BE2C (cell line): Measurements from ENCODE around the gene SSBP3.

Experiments used
- DNase-seq: peaks from one replicate; pipeline ENCODE4 v3.0.0-alpha.2; 2020
- H3K27me3 ChIP-seq: fragments of 250-450 bp; sonication (Bioruptor Pico); 2 replicates; pipeline ENCODE4 v1.5.1; 2020; ENCODE audit warnings: mild to moderate bottlenecking
- H3K36me3 ChIP-seq: fragments of 250-450 bp; sonication (Bioruptor Pico); 2 replicates; pipeline ENCODE4 v1.5.1; 2020; ENCODE audit warnings: mild to moderate bottlenecking
- H3K4me1 ChIP-seq: fragments of 250-450 bp; sonication (Bioruptor Pico); 2 replicates; pipeline ENCODE4 v1.5.1; 2020
- H3K4me3 ChIP-seq: 2 replicates; pipeline ENCODE4 v1.5.1; 2011; ENCODE audit warnings: low read depth, low read length
- H3K9me3 ChIP-seq: fragments of 250-450 bp; sonication (Bioruptor Pico); 2 replicates; pipeline ENCODE4 v1.5.1; 2020
- CTCF ChIP-seq: IDR thresholded peaks from 2 replicates; pipeline ENCODE4 v1.5.1; 2012; ENCODE audit warnings: mild to moderate bottlenecking, low read depth, low read length

The SSBP3 gene

GRCh38 chr1:54305906-54306514 lies 100.2 kb downstream of the SSBP3 start:
- no peaks in the 10 kb centered on the region for H3K9me3 ChIP-seq
- TF ChIP-seq CTCF = no peak
- H3K36me3 ChIP-seq = no peaks in the 10 kb centered on the region
- no peaks in the 10 kb centered on the region for H3K27me3 ChIP-seq
- DNase-seq = no peak
- H3K4me3 ChIP-seq = no peak overlapping the region
- H3K4me1 ChIP-seq = peaks cover 20% of the 10 kb centered on the region

- no peak overlapping the region for H3K4me3 ChIP-seq
- H3K27me3 ChIP-seq = no peaks in the 10 kb centered on the region
- H3K4me1 ChIP-seq = peaks cover 20% of the 10 kb centered on the region
- DNase-seq = no peak
- H3K9me3 ChIP-seq = no peaks in the 10 kb centered on the region
- H3K36me3 ChIP-seq = no peaks in the 10 kb centered on the region
- TF ChIP-seq CTCF = no peak
Measured at GRCh38 chr1:54304518-54304917, 101.7 kb downstream of the SSBP3 start.

- Histone ChIP-seq H3K27me3 (no peaks in the 10 kb centered on the region), H3K4me1 (peaks cover 20% of the 10 kb centered on the region), H3K36me3 (no peaks in the 10 kb centered on the region), H3K4me3 (no peak overlapping the region), H3K9me3 (no peaks in the 10 kb centered on the region)
- peak; percentile 57 for DNase-seq
- TF ChIP-seq CTCF = no peak
Measured at GRCh38 chr1:54302951-54303843, 103.0 kb downstream of the SSBP3 start.

- Histone ChIP-seq H3K9me3 (no peaks in the 10 kb centered on the region), H3K36me3 (no peaks in the 10 kb centered on the region), H3K4me1 (peaks cover 21% of the 10 kb centered on the region), H3K27me3 (no peaks in the 10 kb centered on the region), H3K4me3 (no peak overlapping the region)
- no peak for TF ChIP-seq CTCF
- DNase-seq = no peak
Measured at GRCh38 chr1:54302549-54302948, 103.6 kb downstream of the SSBP3 start.

GRCh38 chr1:54301497-54301896 lies 104.7 kb downstream of the SSBP3 start:
- TF ChIP-seq CTCF = no peak

GRCh38 chr1:54300401-54300800 lies 105.8 kb downstream of the SSBP3 start:
- DNase-seq = no peak
- Histone ChIP-seq H3K9me3 (no peaks in the 10 kb centered on the region), H3K4me1 (peaks cover 34% of the 10 kb centered on the region), H3K27me3 (no peaks in the 10 kb centered on the region), H3K36me3 (no peaks in the 10 kb centered on the region), H3K4me3 (no peak overlapping the region)
- TF ChIP-seq CTCF = no peak

More at GRCh38 chr1:54301497-54301896, 104.7 kb downstream of the SSBP3 start:
- no peak for DNase-seq
- H3K9me3 ChIP-seq = no peaks in the 10 kb centered on the region
- H3K27me3 ChIP-seq = no peaks in the 10 kb centered on the region
- peaks cover 31% of the 10 kb centered on the region for H3K4me1 ChIP-seq
- no peaks in the 10 kb centered on the region for H3K36me3 ChIP-seq
- no peak overlapping the region for H3K4me3 ChIP-seq
